ENCODE data around the gene BTBD1. TPM values are rescaled to one million over a fixed set of nuclear protein-coding genes. Genes with fewer than 3 reads are reported as not detected.
A peak's percentile ranks its signal among the peaks of the same experiment; 100 is the strongest.

BTBD1 gene
- total RNA-seq, 2 experiments from 2014 or later = 92.6 to 99.5 TPM

- BruUV-seq (replicated peaks) = TSS peak; percentile 66
Measured at GRCh38 chr15:82985688-82986441, 81.2 kb downstream of the BTBD1 start, which contains the start of gene RAMAC. Gene RAMAC (plus strand): TSS chr15:82986210. CDS start chr15:82989019, 2,809 bp downstream.

GRCh38 chr15:82980981-82981380 lies 86.1 kb downstream of the BTBD1 start:
- TF ChIP-seq CTCF (conservative IDR thresholded peaks at IDR 0.05; ENCODE audit: low read length) (no peak), EZH2phosphoT487 (IDR thresholded peaks at IDR 0.05; ENCODE audit: borderline replicate concordance, low read depth, low read length) (no peak)
- Histone ChIP-seq H3K4me1 (ENCODE audit: insufficient read depth, low read length, poor library complexity, severe bottlenecking) (peaks cover 7% of the 10 kb centered on the region), H3K4me3 (ENCODE audit: low read depth, low read length, poor library complexity, severe bottlenecking) (no peak overlapping the region), H3K9me2 (ENCODE audit: insufficient read depth, low read length) (no peaks in the 10 kb centered on the region), H3K27ac (ENCODE audit: low read depth, low read length, poor library complexity, severe bottlenecking) (no peak overlapping the region), H2AFZ (ENCODE audit: low read length) (no peak overlapping the region), H3K9me3 (ENCODE audit: low read length) (no peaks in the 10 kb centered on the region), H3K36me3 (ENCODE audit: insufficient read depth, low read length) (no peaks in the 10 kb centered on the region), H3K4me2 (ENCODE audit: low read length) (no peak overlapping the region), H4K20me1 (ENCODE audit: insufficient read depth, low read length) (no peaks in the 10 kb centered on the region), H3K79me2 (ENCODE audit: insufficient read depth, low read depth, low read length) (peaks cover 6% of the 10 kb centered on the region; the same call in 1 of the 2 replicates)
- ChIA-PET POLR2A (no interaction called here), CTCF (ENCODE audit: unreplicated experiment) (no interaction called here)
- BruUV-seq (replicated peaks) = no TSS peak
- no peak for DNase-seq (ENCODE audit: low spot score)
- intact Hi-C loops (cut with micrococcal nuclease; ENCODE audit: unreplicated experiment) = no loop called here

More at GRCh38 chr15:82985688-82986441, 81.2 kb downstream of the BTBD1 start, which contains the start of gene RAMAC:
- peaks cover 30% of the 10 kb centered on the region for H3K36me3 ChIP-seq (ENCODE audit: insufficient read depth, low read length)
- H3K4me2 ChIP-seq (ENCODE audit: low read length) = peak within 1 kb of the TSS; percentile 62
- 0 out of 2 replicates have a peak, but pooled peaks cover 3% of the 10 kb centered on the region for H4K20me1 ChIP-seq (ENCODE audit: insufficient read depth, low read length)
- H3K4me1 ChIP-seq (ENCODE audit: insufficient read depth, low read length, poor library complexity, severe bottlenecking) = peaks cover 13% of the 10 kb centered on the region
- H3K79me2 ChIP-seq (ENCODE audit: insufficient read depth, low read depth, low read length) = peaks cover 25% of the 10 kb centered on the region; the same call in 1 of the 2 replicates
- H3K9me2 ChIP-seq (ENCODE audit: insufficient read depth, low read length) = no peaks in the 10 kb centered on the region
- POLR2A ChIA-PET = interaction anchor here (0.6 to 3.1 kb wide), 11 partner anchors 11 to 448 kb away, joined by 3 to 12 read pairs (median 4); no protein-coding TSS in a partner anchor
- DNase-seq (ENCODE audit: low spot score) = peak; percentile 98
- H2AFZ ChIP-seq (ENCODE audit: low read length) = peak within 1 kb of the TSS; percentile 89
- peak within 1 kb of the TSS; percentile 46 for H3K27ac ChIP-seq (ENCODE audit: low read depth, low read length, poor library complexity, severe bottlenecking)
- peak within 1 kb of the TSS; percentile 95 for H3K4me3 ChIP-seq (ENCODE audit: low read depth, low read length, poor library complexity, severe bottlenecking)
- intact Hi-C loops (cut with micrococcal nuclease; ENCODE audit: unreplicated experiment) = loop anchor here (2.0 to 5.0 kb wide), 2 partner anchors 139 to 177 kb away; partner anchors contain the start of gene WHAMM
- H3K9me3 ChIP-seq (ENCODE audit: low read length) = no peaks in the 10 kb centered on the region
- CTCF ChIA-PET (ENCODE audit: unreplicated experiment) = interaction anchor here (0.6 kb wide), 1 partner anchor 836 kb away, joined by 3 read pairs; no protein-coding TSS in a partner anchor
- TF ChIP-seq EZH2phosphoT487 (IDR thresholded peaks at IDR 0.05; ENCODE audit: borderline replicate concordance, low read depth, low read length) = no peak
- no peak for TF ChIP-seq CTCF (conservative IDR thresholded peaks at IDR 0.05; ENCODE audit: low read length)

GRCh38 chr15:82979726-82980125 lies 87.3 kb downstream of the BTBD1 start:
- TF ChIP-seq CTCF (conservative IDR thresholded peaks at IDR 0.05; ENCODE audit: low read length) = no peak
- Histone ChIP-seq H3K4me3 (ENCODE audit: low read depth, low read length, poor library complexity, severe bottlenecking) (no peak overlapping the region), H3K9me2 (ENCODE audit: insufficient read depth, low read length) (no peaks in the 10 kb centered on the region), H3K4me1 (ENCODE audit: insufficient read depth, low read length, poor library complexity, severe bottlenecking) (no peaks in the 10 kb centered on the region), H2AFZ (ENCODE audit: low read length) (no peak overlapping the region), H3K36me3 (ENCODE audit: insufficient read depth, low read length) (no peaks in the 10 kb centered on the region), H3K27ac (ENCODE audit: low read depth, low read length, poor library complexity, severe bottlenecking) (no peak overlapping the region), H3K79me2 (ENCODE audit: insufficient read depth, low read depth, low read length) (no peaks in the 10 kb centered on the region), H3K4me2 (ENCODE audit: low read length) (no peak overlapping the region), H4K20me1 (ENCODE audit: insufficient read depth, low read length) (no peaks in the 10 kb centered on the region), H3K9me3 (ENCODE audit: low read length) (no peaks in the 10 kb centered on the region)
- BruUV-seq (replicated peaks) = no TSS peak
- intact Hi-C loops (cut with micrococcal nuclease; ENCODE audit: unreplicated experiment) = no loop called here
- no peak for DNase-seq (ENCODE audit: low spot score)
- POLR2A ChIA-PET = no interaction called here
- CTCF ChIA-PET (ENCODE audit: unreplicated experiment) = no interaction called here

All from OCI-LY7 (cell line).